H9 (cell line): ENCODE results near the gene ATP1A2. TPM values are rescaled to one million over a fixed set of nuclear protein-coding genes. Genes with fewer than 3 reads are reported as not detected.

Experiments used
- DNase-seq: peaks from one replicate; pipeline ENCODE4 v3.0.0-alpha.2; 2017
- H2AFZ ChIP-seq: one replicate; pipeline ENCODE4 v1.6.1; 2013; ENCODE audit warnings: mild to moderate bottlenecking, low read length, control low read depth, moderate library complexity
- H2AK5ac ChIP-seq: 2 replicates; pipeline ENCODE4 v1.6.1; 2013; ENCODE audit warnings: low read length, control low read depth, mixed read lengths; ENCODE audit not compliant: insufficient read length
- H2BK120ac ChIP-seq: one replicate; pipeline ENCODE4 v1.6.1; 2013; ENCODE audit warnings: low read depth, mild to moderate bottlenecking, low read length, control low read depth, inconsistent platforms; ENCODE audit not compliant: poor library complexity, severe bottlenecking
- H2BK12ac ChIP-seq: 2 replicates; pipeline ENCODE4 v1.6.1; 2013; ENCODE audit warnings: low read length, control low read depth, mixed read lengths, low read depth; ENCODE audit not compliant: insufficient read length
- H2BK15ac ChIP-seq: 2 replicates; pipeline ENCODE4 v1.6.1; 2013; ENCODE audit warnings: low read depth, low read length, control low read depth
- H2BK20ac ChIP-seq: one replicate; pipeline ENCODE4 v1.6.1; 2013; ENCODE audit warnings: low read depth, mild to moderate bottlenecking, low read length, control low read depth, inconsistent platforms; ENCODE audit not compliant: poor library complexity, severe bottlenecking
- H2BK5ac ChIP-seq: 2 replicates; pipeline ENCODE4 v1.6.1; 2013; ENCODE audit warnings: low read length, control low read depth, mixed read lengths; ENCODE audit not compliant: insufficient read length
- H3K14ac ChIP-seq: 2 replicates; pipeline ENCODE4 v1.6.1; 2013; ENCODE audit warnings: low read length, control low read depth; ENCODE audit not compliant: insufficient read depth
- H3K18ac ChIP-seq: 2 replicates; pipeline ENCODE4 v1.6.1; 2013; ENCODE audit warnings: low read depth, mild to moderate bottlenecking, mixed read lengths, low read length, control low read depth; ENCODE audit not compliant: insufficient read length
- H3K23ac ChIP-seq: 2 replicates; pipeline ENCODE4 v1.6.1; 2013; ENCODE audit warnings: low read length, control low read depth, mixed read lengths, low read depth; ENCODE audit not compliant: insufficient read length
- H3K23me2 ChIP-seq: 2 replicates; pipeline ENCODE4 v1.6.1; 2013; ENCODE audit warnings: low read depth, mild to moderate bottlenecking, mixed read lengths, low read length, control low read depth; ENCODE audit not compliant: insufficient read length, poor library complexity, severe bottlenecking
- H3K27ac ChIP-seq: 2 replicates; pipeline ENCODE4 v1.5.1; 2013; ENCODE audit warnings: low read length, control low read depth, mixed read lengths, low read depth; ENCODE audit not compliant: insufficient read length
- H3K27me3 ChIP-seq: 2 replicates; pipeline ENCODE4 v1.6.1; 2013; ENCODE audit warnings: low read length, control low read depth, inconsistent platforms; ENCODE audit not compliant: insufficient read depth
- H3K4ac ChIP-seq: 2 replicates; pipeline ENCODE4 v1.6.1; 2013; ENCODE audit warnings: low read depth, mild to moderate bottlenecking, control low read depth, inconsistent platforms, low read length, moderate library complexity
- H3K4me1 ChIP-seq: 2 replicates; pipeline ENCODE4 v1.6.1; 2013; ENCODE audit warnings: low read length, control low read depth, inconsistent platforms; ENCODE audit not compliant: insufficient read depth
- H3K4me2 ChIP-seq: 2 replicates; pipeline ENCODE4 v1.6.1; 2013; ENCODE audit warnings: low read length, control low read depth, mixed read lengths; ENCODE audit not compliant: insufficient read length, insufficient read depth
- H3K56ac ChIP-seq: 2 replicates; pipeline ENCODE4 v1.6.1; 2013; ENCODE audit warnings: low read depth, mild to moderate bottlenecking, mixed read lengths, low read length, control low read depth; ENCODE audit not compliant: insufficient read length
- H3K79me1 ChIP-seq: 2 replicates; pipeline ENCODE4 v1.6.1; 2013; ENCODE audit warnings: low read depth, mild to moderate bottlenecking, moderate library complexity, low read length, control low read depth, inconsistent platforms; ENCODE audit not compliant: insufficient read depth, poor library complexity, severe bottlenecking
- H3K79me2 ChIP-seq: 2 replicates; pipeline ENCODE4 v1.6.1; 2013; ENCODE audit warnings: low read length, control low read depth, inconsistent platforms; ENCODE audit not compliant: insufficient read depth
- H3K9ac ChIP-seq: 2 replicates; pipeline ENCODE4 v1.6.1; 2013; ENCODE audit warnings: low read length, control low read depth, mixed read lengths; ENCODE audit not compliant: insufficient read length; ENCODE audit errors: extremely low read depth
- H3K9me3 ChIP-seq: one replicate; pipeline ENCODE4 v1.6.1; 2013; ENCODE audit warnings: low read depth, low read length, inconsistent platforms; ENCODE audit not compliant: control insufficient read depth
- H3T11ph ChIP-seq: one replicate; pipeline ENCODE4 v1.6.1; 2013; ENCODE audit warnings: mild to moderate bottlenecking, low read length, control low read depth, inconsistent platforms
- H4K20me1 ChIP-seq: one replicate; pipeline ENCODE4 v1.6.1; 2013; ENCODE audit not compliant: control insufficient read depth, insufficient read length, insufficient read depth
- H4K5ac ChIP-seq: 2 replicates; pipeline ENCODE4 v1.6.1; 2013; ENCODE audit warnings: low read depth, mild to moderate bottlenecking, mixed read lengths, low read length, control low read depth; ENCODE audit not compliant: insufficient read length
- H4K8ac ChIP-seq: replicated peaks from 2 replicates; pipeline ENCODE4 v1.6.1; 2013; ENCODE audit warnings: low read length, control low read depth, mixed read lengths, low read depth; ENCODE audit not compliant: insufficient read length
- H4K91ac ChIP-seq: 2 replicates; pipeline ENCODE4 v1.6.1; 2013; ENCODE audit warnings: low read depth, mild to moderate bottlenecking, moderate library complexity, mixed read lengths, low read length, control low read depth; ENCODE audit not compliant: insufficient read length
- H3K27ac Mint-ChIP-seq, 3 experiments: 2 replicates in 2 of 3; 3 replicates in 1 of 3; pipeline ENCODE4 v1.8.0; 2020 to 2021; ENCODE audit warnings: mixed read lengths in 3 of 3, mild to moderate bottlenecking in 1 of 3, moderate library complexity in 1 of 3
- H3K27me3 Mint-ChIP-seq: 2 replicates; pipeline ENCODE4 v1.8.0; 2021; ENCODE audit warnings: low read depth, mild to moderate bottlenecking, moderate library complexity, mixed read lengths
- H3K36me3 Mint-ChIP-seq, 3 experiments: 2 replicates in 2 of 3; 3 replicates in 1 of 3; pipeline ENCODE4 v1.8.0; 2020 to 2021; ENCODE audit warnings: low read depth in 3 of 3, mixed read lengths in 3 of 3; ENCODE audit not compliant: insufficient read depth in 1 of 3
- H3K4me1 Mint-ChIP-seq, 2 experiments: 2 replicates each; pipeline ENCODE4 v1.8.0; 2020; ENCODE audit warnings: mixed read lengths in 2 of 2
- H3K4me3 Mint-ChIP-seq, 2 experiments: 2 replicates in 1 of 2; 3 replicates in 1 of 2; pipeline ENCODE4 v1.8.0; 2020 to 2021; ENCODE audit warnings: mild to moderate bottlenecking in 2 of 2, mixed read lengths in 2 of 2, moderate library complexity in 1 of 2
- H3K9me3 Mint-ChIP-seq, 2 experiments: 2 replicates in 1 of 2; 3 replicates in 1 of 2; pipeline ENCODE4 v1.8.0; 2020; ENCODE audit warnings: mild to moderate bottlenecking in 2 of 2, mixed read lengths in 2 of 2, moderate library complexity in 1 of 2
- CTCF ChIP-seq: fragments of 200-600 bp; sonication (generic); conservative IDR thresholded peaks from 3 replicates; pipeline ENCODE4 v1.8.0; 2021; ENCODE audit warnings: antibody characterized with exemption, mild to moderate bottlenecking
- WGBS: extraction: QIAGEN DNeasy Blood & Tissue Kit; methylation state at CpG from one replicate; pipeline ENCODE4 v1.1.7; 2013; ENCODE audit warnings: missing lambda C conversion rate, low lambda C conversion rate, mixed read lengths; ENCODE audit not compliant: insufficient read length; ENCODE audit errors: extremely low coverage; 5-methylcytosine and 5-hydroxymethylcytosine counted together
- total RNA-seq: library from RNA; stranded (reverse); gene quantifications from 2 replicates; pipeline ENCODE4 v1.2.1, GENCODE V29; 2021

ATP1A2 gene
- total RNA-seq, 1 experiment from 2014 or later: 3.0 TPM

GRCh38 chr1:160087118-160087662 is 28.4 kb upstream of the ATP1A2 start:
- Histone ChIP-seq H2AFZ (no peak overlapping the region), H3K4me1 (no peaks in the 10 kb centered on the region; the same call in 1 of the 2 replicates), H3K4me2 (no peak overlapping the region), H3K27ac (no peak overlapping the region), H2BK12ac (no peak overlapping the region), H3K9me3 (no peaks in the 10 kb centered on the region), H4K91ac (no peak overlapping the region), H2BK20ac (no peak overlapping the region), H2AK5ac (no peak overlapping the region), H3K23me2 (no peaks in the 10 kb centered on the region), H3K23ac (no peak overlapping the region), H3K9ac (no peak overlapping the region), H3K14ac (no peak overlapping the region), H3K27me3 (peaks cover 3% of the 10 kb centered on the region; the same call in 1 of the 2 replicates), H4K5ac (no peak overlapping the region), H3T11ph (no peak overlapping the region), H4K8ac (no peak overlapping the region), H3K56ac (no peak overlapping the region), H3K4ac (no peak overlapping the region), H4K20me1 (no peaks in the 10 kb centered on the region), H3K79me2 (no peaks in the 10 kb centered on the region), H3K79me1 (no peaks in the 10 kb centered on the region), H2BK5ac (no peak overlapping the region), H3K18ac (no peak overlapping the region), H2BK15ac (no peak overlapping the region), H2BK120ac (no peak overlapping the region)
- H3K4me3 Mint-ChIP-seq: no peak overlapping the region
- H3K27ac Mint-ChIP-seq: no peak overlapping the region
- H3K36me3 Mint-ChIP-seq: peaks cover 13 to 33% (median 21%) of the 10 kb centered on the region in 3 experiments
- DNase-seq: no peak
- no peak for TF ChIP-seq CTCF
- peaks cover 39% of the 10 kb centered on the region for H3K27me3 Mint-ChIP-seq
- no peaks in the 10 kb centered on the region; a peak in 1 of 5 replicates for H3K9me3 Mint-ChIP-seq
- peaks cover 9 to 10% of the 10 kb centered on the region in 2 experiments for H3K4me1 Mint-ChIP-seq
- WGBS: no CpG with 5 or more reads among the region's 12 CpGs
